HG03558 (cell line): ENCODE data around the gene CYP4A22.
"Not testable (repeated sequence)": the region's sequence is repeated elsewhere in the genome, so short reads cannot be mapped to it uniquely, and the experiment has no call there.

Experiments used
- ATAC-seq: cut with Tn5 transposase; IDR thresholded peaks from one replicate; pipeline ENCODE4 v1.9.1; 2021; ENCODE audit warnings: moderate number of reproducible peaks; ENCODE audit not compliant: unreplicated experiment; ENCODE audit errors: extremely low read depth

CYP4A22 gene

DNA sequence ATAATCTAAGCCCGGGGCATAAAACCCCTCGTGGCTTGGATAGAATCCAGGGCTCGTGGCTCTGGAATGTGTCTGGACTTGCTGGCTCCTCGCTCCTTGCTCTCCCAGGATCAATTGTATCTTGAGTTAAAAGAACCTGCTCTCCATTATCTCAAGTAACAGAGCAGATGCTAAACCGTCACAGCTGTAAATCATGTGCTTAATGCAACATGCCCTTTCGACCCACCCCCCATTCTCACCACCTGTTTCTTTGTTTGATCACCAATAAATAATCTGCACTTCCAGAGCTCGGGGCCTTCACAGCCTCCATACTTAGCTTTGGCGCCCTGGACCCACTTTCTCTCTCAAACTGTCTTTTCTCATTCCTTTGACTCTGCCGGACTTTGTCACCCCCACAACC, 11.9 kb downstream of the CYP4A22 start:
- not testable (repeated sequence) for ATAC-seq

DNA sequence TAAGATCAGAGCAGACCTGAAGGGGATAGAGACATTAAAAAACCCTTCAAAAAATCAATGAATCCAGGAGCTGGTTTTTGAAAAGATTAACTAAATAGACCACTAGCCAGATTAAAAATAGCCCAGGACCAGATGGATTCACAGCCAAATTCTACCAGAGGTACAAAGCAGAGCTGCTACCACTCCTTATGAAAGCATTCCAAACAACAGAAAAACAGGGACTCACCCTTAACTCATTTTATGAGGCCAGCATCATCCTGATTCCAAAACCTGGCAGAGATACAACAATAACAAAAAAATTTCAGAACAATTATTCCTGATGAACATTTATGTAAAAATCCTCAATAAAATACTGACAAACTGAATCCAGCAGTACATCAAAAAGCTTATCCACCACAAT, 19.2 kb downstream of the CYP4A22 start:
- ATAC-seq, result not testable (repeated sequence)

DNA sequence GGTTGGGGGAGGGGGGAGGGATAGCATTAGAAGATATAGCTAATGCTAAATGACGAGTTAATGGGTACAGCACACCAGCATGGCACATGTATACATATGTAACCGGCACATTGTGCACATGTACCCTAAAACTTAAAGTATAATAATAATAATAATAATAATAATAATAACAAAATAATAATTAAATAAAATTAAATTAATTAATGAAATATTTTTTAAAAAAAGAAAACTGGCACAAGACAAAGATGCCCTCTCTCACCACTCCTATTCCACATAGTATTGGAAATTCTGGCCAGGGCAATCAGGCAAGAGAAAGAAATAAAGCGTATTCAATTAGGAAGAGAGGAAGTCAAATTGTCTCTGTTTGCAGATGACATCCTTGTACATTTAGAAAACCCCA, 20.7 kb downstream of the CYP4A22 start:
- ATAC-seq, result not testable (repeated sequence)

DNA sequence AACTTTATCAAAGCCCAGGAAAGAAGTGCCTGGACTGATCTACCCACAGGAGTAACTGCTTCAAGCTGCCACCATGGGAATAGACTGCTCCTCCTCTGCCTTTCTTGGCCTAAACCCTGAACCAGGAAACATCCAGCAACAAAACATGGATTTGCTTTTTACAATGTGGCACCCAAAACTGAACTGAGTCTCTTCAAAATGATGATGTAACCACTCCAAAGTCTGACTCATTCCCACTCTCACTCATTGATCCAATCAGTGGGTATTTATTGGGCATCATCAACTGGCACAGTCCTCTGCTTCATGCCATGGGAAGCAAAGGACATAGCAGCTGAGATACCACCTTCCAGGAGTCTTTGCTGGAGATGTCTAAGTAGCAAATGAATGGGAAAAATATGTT, 23.5 kb downstream of the CYP4A22 start:
- no peak for ATAC-seq

DNA sequence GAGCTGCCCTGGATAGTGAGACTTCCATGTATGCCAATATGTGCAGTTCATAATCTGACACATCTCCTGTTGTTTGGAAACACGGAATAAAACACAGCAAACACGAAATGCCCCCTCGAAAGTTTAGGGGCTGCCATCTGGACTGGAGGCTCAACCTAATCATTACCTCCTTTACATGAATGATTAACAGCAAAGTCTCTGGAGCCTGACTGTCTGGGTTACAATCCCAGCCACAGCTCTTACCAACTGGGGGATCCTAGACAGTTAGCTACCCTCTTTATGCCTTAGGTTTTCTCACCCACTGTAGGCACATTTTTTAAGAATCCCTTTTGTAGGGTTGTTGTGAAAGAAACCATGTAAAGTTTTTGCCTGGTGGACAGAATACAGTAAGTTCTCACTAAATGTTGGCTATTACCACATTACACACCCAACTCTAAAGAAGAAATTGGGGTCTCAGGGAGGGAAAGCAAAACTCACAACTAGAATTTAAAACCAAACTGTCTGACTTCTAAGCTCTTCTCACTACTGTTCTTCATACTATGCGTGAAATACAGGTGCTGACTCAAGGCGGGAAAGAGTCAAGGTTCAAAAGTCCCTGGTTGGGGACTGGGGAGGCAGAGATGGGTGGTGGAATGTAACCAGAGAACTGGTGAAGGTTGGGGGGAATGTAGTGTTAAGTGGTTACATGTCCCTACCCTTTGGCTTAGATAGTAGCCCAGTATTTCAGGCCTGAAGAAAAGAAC, 24.2 kb downstream of the CYP4A22 start:
- no peak for ATAC-seq

DNA sequence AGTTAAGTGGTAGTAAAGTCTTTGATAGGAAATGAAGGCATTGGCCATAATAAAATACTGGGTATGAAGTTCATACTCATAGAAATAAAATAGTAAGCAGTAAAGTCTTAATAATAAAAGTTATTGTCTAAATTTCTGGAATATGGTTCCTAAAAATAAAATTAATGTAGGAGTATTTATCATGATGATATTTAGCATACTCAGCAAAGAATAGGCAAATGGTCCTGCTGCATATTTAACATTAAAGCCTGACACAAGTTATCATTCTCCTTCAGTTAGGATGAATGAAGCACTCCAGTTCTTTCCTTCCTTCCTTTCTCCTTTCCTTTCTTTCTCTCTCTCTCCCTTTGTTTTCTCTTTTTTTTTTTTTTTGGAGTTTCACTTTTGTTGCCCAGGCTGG, 27.3 kb downstream of the CYP4A22 start:
- ATAC-seq, result no peak

DNA sequence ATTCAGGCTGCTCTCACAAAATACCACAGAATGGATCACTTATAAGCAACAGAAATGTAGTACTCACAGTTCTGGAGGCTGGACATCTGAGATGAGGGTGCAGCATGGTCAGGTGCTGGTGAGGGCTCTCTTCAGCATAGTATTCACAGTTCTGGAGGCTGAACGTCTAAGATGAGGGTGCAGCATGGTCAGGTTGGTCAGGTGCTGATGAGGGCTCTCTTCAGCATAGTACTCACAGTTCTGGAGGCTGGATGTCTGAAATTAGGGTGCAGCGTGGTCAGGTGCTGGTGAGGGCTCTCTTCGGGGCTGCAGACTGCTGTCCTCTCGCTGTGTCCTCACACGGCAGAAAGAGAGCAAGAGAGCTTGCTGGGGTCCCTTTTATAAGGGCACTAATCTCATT, 35.5 kb downstream of the CYP4A22 start:
- ATAC-seq, result no peak

DNA sequence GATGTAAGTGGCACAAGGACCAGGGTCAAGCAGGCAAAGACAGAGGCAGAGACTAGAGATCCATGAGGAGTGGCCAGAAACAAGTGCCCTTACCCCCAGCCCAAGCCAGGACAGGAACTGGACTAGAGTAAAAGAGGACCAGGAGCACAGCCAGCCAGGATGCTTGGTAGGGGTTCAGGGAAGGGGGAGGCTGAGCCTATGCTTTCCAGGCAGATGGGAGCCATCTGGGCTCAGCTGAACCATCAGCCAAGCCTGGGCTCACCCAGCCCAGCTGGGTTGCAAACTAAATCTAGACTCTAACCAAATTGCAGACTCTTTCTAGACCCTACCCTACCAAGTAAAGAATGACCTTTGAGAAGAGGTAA, 37.4 kb downstream of the CYP4A22 start:
- no peak for ATAC-seq

DNA sequence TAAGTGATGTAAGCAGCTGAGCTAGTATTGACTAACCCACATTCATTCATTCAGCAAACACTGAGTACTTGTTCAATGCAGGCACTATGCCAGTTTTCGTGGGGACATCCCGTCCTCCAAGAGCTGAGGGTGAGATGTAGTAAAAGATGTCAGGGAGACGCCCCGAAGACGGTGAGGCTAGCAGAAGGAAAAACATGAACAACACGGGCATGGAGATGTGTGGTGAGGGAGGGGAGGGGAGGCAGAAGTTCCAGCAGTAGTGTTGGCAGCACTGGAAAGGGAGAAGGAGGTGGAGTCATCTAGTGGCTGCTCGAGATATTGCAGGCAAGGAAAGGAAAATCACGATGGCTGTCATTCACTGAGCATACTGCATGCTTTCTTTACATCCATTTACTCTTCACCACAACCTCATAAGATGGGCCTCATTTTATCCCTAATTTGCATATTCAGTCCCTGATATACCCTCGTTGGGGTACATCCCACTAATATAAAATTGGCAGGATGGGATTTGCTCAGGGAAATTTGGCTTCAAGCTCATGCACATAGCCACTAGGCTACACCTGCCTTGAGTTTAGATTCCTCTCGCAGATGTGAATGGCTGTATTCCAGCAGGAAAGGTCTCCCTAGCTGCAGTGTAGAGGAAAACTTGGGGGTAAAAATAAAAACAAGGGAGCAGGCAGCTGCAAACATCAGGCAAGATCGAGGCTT, 38.1 kb downstream of the CYP4A22 start:
- ATAC-seq, result no peak

DNA sequence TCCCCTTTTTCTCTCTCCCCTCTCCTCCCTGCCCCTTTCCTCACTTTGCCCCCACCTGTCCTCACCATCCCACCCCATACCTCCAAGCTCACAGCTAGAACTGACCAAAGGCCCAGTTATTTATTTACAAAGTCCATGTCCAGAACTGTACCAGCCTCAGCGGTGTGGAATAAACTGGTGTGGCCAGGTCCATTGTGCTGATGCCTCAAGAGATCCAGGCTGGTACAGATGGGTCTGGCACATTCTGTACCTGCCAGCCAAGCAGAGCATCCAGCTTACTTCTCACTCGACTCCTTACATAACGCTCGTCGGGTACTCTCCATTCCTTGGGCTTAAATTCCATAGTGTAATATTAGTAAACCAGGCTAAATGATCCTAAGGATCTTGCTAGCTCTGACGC, 40.8 kb downstream of the CYP4A22 start:
- ATAC-seq, result no peak

DNA sequence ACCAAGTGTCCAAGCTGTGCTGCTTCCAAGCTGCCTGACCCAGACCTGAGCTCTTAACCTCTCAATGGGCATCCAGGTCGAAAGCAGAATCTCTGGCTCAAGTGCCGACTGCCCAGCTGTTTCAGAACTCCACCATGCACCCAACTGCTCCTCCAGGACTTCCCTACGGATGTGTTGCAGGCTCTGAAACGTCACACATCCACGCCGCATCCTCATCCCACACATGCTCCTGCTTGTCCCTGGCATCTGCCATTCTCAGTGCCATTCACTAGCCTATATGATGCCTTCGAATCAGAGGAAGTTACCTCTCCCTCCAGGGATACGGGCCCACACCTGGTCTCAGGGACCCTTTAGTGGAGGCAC, 41.4 kb downstream of the CYP4A22 start:
- no peak for ATAC-seq

DNA sequence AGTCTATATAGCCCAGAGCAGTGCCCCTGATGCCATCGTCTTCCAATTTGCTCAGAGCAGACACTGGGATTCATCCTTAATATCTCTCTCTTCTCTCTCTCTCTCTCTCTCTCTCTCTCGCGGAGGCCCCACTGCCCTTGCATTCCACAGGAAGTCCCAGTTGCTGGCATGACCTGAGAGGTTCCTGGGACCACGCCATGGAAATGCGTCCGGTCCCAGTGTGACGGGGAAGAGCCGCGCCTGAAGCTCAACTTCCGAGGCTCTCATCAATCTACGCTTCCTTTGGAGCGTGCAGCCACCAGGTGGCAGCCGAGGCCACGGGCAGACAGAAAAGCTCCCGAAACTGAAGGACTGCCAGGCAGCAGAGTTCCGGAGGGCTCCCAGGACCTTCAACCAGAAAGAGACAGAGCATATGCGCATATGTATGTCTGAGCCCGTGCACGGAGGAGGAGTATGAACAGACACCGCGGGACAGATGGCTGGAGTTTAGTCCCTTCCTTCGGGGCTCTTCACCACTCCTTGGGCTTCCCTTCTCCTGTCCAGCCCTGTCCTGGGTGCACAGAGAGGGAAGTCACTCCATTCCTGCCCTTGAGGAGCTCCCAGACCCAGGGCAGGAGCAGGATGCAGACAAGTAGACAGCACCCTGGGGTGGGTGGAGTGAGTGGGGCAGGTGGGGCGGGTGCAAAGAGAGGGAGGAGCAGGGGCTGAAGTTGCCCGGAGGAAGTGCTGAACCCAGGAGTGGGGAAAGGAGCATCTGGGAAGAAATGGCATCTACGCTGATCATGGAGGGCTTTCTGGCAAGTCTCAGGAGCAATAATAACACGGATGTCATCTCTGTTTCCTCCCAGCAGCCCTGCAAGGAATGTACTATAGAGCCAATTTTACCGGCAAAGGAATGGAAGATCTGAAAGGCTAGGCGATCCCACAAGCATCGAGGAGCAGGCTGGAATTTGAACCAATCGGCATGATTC, 42.1 kb downstream of the CYP4A22 start:
- ATAC-seq, result peak; percentile 87

DNA sequence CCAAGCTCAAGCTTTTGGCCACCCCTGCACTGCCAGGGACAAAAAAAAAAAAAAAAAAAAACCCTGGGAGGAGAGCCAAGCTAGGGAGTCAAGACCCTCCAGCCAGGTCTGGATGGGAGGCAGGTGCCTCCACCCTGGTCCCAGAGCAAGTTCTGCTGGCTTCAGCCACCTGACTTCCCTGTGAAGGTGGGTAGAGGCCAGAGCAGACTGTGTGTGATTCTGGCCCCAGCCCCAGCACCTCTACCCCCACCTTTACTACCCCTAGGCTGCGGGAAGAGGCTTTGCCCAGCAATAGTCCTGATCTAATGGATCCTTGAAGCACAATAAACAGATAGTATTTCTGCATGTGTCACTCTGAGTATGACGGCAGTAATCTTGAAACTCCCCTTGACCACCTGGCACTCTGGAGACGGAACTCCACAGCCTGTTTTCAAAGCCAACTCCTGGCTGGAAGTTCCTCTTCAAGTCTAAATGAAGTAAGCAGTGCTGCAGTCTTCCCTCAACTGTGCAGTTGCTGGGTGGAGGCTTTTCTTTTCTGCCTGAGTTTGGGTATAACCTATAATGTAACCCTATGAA, 42.8 kb downstream of the CYP4A22 start:
- no peak for ATAC-seq

DNA sequence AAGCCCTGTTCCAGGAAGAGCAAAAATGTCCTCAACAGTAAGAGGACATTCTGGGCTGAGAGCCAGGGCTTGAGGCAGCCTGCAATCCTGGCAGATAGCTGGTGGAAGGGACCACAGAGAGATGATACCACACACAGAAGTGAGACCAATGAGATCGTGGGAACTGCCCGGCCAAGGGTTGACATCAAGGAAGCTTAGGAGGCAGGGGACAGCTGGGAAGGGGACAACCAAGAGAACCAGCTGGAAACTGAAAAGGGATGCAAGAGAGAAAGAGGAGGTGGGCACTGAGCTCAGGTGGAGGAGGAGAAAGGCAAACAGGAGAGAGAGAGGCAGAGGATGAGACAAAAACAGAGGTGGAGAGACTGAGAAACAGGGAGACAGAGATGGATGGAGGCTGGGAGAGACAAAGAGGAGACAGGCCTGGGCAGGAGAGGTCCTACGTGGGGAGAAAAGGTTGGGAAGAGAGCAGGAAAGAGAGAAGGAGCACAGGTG, 43.4 kb downstream of the CYP4A22 start:
- ATAC-seq, result no peak

DNA sequence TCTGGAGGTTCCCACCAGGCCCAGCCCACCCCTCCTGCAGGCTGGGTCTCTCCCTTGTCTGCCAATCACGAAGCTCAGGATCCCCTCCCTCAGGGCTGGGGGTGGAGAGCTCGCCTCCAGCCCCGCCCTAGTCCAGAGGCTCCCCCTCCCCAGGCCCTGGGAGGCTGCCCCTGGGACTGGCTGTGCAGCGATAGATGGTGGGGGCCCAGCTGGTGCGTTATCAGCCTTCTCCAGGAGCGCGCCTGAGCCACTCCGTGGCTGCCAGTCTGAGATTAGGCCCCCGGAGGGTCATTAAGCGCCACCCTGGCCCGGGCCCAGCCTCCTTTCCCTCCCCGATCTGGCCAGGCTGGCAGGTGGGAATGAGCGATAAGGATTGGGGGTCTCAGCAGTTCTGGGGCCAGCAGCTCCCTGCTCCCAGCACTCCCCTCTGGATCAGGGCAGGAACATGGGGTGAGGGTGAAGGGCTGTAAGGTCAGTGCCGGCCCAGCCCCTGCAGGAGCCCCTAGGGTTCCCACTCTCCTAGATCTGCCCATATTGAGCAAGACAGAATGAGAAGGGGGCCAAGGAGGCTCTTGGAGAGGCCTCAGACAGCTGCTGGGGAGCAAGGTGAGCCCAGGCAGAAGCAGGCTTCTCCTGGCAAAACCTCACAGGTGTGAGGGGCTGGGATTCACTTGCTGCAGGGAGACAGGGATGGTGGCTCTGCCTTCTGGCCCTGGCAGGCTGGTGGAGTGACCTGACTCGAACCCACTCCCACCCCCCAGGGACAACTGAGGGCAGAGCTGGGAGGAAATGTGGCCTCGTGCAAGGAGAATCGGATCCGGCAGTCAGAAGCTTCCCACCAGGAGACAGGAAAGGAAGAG, 44.1 kb downstream of the CYP4A22 start:
- ATAC-seq, result no peak

DNA sequence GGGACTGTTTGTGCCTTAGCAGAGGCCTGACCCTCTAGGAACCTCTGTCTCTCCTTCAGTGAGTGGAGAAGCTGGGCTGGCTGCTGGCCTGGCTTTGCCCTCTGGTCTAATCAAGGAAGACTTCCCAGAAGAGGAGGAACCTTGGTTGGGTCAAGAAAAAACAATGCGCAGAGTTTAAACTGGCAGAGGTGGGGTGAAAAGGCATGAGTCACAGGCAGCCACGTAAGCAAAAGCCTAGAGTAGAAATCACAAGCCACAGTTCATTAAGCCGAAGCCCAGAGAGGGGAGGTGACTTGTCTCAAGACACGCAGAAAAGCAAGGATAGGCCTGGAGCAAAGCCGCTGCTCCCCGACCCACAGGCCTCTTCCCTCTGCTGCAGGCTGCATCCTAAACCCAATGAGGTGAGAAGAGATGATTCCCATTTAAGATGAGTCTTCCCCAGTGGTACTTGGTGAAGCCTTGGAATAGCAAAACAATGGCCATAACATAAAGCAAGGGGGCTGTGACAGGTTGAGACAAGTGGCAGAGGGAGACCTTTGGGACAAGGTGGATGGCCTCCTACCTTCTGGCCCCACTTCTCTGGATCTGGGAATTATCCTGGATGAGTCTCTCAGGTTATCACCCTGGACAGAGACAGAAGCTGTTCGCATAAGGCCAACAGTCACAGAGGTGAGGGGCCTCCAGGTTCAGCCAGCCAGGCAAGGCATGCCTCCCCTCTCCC, 44.9 kb downstream of the CYP4A22 start:
- ATAC-seq, result no peak

DNA sequence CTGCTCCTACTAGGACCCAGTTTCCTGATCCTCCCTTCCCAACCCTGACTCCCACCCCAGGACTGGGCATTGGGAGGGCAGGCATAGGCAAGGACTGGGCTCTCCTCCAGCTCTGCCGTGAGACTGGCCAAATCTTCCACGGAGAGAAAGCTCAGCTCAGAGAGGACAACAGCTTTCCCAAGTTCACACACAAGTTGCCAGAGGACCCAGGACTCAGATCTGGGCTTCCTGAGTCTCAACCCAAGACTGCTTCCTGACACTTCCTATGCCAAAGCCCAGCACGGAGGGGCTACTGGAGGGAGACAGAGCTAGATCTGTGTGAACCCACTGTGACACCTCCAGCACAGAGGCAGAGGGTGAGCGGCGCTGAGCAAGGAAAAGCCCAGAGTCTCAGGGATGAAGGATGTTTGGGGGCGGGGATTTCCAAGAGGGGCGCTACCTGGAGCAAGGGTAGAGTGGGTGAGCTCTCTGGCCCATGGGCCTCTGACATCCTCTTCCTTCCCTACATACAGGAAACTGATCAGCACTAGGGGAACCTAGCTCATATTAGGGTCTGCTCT, 45.5 kb downstream of the CYP4A22 start:
- ATAC-seq, result no peak

DNA sequence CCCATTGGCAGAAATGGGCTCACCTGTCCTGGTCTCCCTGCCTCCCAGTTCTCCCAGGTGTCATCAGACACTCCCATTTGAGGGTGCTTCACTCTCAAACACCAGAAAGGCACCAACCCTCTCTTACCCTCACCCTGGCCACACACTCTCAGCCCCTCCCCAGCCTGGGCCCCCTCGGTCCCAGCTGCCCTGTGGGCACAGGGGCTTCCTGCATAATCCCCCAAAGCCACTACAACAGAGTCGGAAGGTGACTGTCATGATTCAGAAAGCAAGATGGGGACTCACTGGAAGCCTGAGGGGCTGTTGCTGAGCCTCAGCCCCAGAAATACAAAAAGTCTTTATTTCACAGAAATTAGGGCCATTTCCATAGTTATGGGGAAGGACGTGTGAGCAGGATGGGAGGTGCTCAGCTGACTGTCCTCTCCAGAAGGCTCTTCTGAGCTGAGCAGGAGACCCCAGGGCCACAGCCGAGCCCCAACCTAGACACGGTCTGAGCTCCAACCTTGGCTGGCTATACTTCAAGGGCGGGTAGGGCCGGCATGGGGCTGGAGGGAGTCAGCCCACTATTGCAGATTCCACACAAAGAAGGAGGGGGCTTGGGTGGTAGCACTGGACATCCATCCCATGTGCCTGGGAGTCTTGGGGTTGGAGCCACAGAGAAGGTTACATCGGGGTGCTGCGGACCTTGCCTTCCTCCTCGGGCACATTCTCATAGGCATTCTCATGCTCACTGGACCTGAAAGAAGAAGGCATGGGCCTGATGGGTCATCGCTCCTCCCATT, 46.3 kb downstream of the CYP4A22 start:
- ATAC-seq, result no peak
